ENCODE results near the gene E2F4.

The E2F4 gene

GRCh38 chr16:67173808-67174705, 17.9 kb upstream of the E2F4 start:
- under 1% methylated on average over 53 of the region's 71 CpGs for WGBS (ENCODE audit: insufficient coverage)
- DNase-seq, result peak; percentile 80 to 91 (median 88)
- Histone ChIP-seq H3K36me3 (ENCODE audit: control insufficient read depth in 4 of 4, insufficient read depth in 4 of 4, low read length in 3 of 4) (peaks cover 0 to 2% (median 0%) of the 10 kb centered on the region in 4 experiments), H3K9me3 (ENCODE audit: control extremely low read depth in 1 of 5, control insufficient read depth in 4 of 5, insufficient read depth in 2 of 5, low read depth in 1 of 5, low read length in 4 of 5) (no peaks in the 10 kb centered on the region), H3K27ac (ENCODE audit: insufficient read depth in 1 of 2, low read depth in 1 of 2, low read length in 2 of 2, poor library complexity in 1 of 2, severe bottlenecking in 2 of 2) (no peak overlapping the region), H3K4me1 (ENCODE audit: control extremely low read depth in 1 of 4, control insufficient read depth in 4 of 4, insufficient read depth in 4 of 4, low read length in 3 of 4) (peaks cover 0 to 49% (median 41%) of the 10 kb centered on the region in 4 experiments), H3K27me3 (replicated peaks in 2 of 5; ENCODE audit: control insufficient read depth in 4 of 5, insufficient read depth in 5 of 5, low read length in 4 of 5) (peaks cover 4 to 86% (median 52%) of the 10 kb centered on the region in 5 experiments), H3K4me3 (ENCODE audit: control insufficient read depth in 1 of 7, extremely low read depth in 1 of 7, insufficient read depth in 4 of 7, low read depth in 2 of 7, low read length in 6 of 7) (peak overlapping the region; percentile 2 to 70 (median 37))
- ChIA-PET CTCF (interaction anchor here (0.7 to 4.6 kb wide), 15 partner anchors 9 to 231 kb away, joined by 3 to 34 read pairs (median 5); partner anchors contain the start of genes B3GNT9, EXOC3L1, FBXL8 and TRADD), POLR2A (no interaction called here)

- DNase-seq, result no peak
- Histone ChIP-seq H3K27ac (ENCODE audit: insufficient read depth in 1 of 2, low read depth in 1 of 2, low read length in 2 of 2, poor library complexity in 1 of 2, severe bottlenecking in 2 of 2) (no peak overlapping the region), H3K9me3 (ENCODE audit: control extremely low read depth in 1 of 5, control insufficient read depth in 4 of 5, insufficient read depth in 2 of 5, low read depth in 1 of 5, low read length in 4 of 5) (no peaks in the 10 kb centered on the region), H3K36me3 (ENCODE audit: control insufficient read depth in 4 of 4, insufficient read depth in 4 of 4, low read length in 3 of 4) (peaks cover 0 to 2% (median 0%) of the 10 kb centered on the region in 4 experiments), H3K4me3 (ENCODE audit: control insufficient read depth in 1 of 7, extremely low read depth in 1 of 7, insufficient read depth in 4 of 7, low read depth in 2 of 7, low read length in 6 of 7) (peak overlapping the region in 4 of 7 experiments; percentile 2 to 70 (median 60)), H3K27me3 (replicated peaks in 2 of 5; ENCODE audit: control insufficient read depth in 4 of 5, insufficient read depth in 5 of 5, low read length in 4 of 5) (peaks cover 4 to 82% (median 47%) of the 10 kb centered on the region in 5 experiments), H3K4me1 (ENCODE audit: control extremely low read depth in 1 of 4, control insufficient read depth in 4 of 4, insufficient read depth in 4 of 4, low read length in 3 of 4) (peaks cover 0 to 42% (median 35%) of the 10 kb centered on the region in 4 experiments)
- ChIA-PET CTCF (interaction anchor here (0.7 to 4.6 kb wide), 10 partner anchors 8 to 231 kb away, joined by 3 to 34 read pairs (median 4); partner anchors contain the start of genes B3GNT9, E2F4 and EXOC3L1), POLR2A (no interaction called here)
- WGBS (ENCODE audit: insufficient coverage), result 31% methylated on average over 31 of the region's 31 CpGs
These were observed 17.2 kb upstream of the E2F4 start for GRCh38 chr16:67174706-67175231.

GRCh38 chr16:67176662-67177061, 15.3 kb upstream of the E2F4 start:
- ChIA-PET POLR2A (no interaction called here), CTCF (interaction anchor here (0.8 to 4.6 kb wide), 12 partner anchors 8 to 220 kb away, joined by 3 to 34 read pairs (median 4); partner anchors contain the start of genes B3GNT9, E2F4, FBXL8 and TRADD)
- peaks cover 0 to 66% (median 38%) of the 10 kb centered on the region in 5 experiments for H3K27me3 ChIP-seq (replicated peaks in 2 of 5; ENCODE audit: control insufficient read depth in 4 of 5, insufficient read depth in 5 of 5, low read length in 4 of 5)
- H3K36me3 ChIP-seq (ENCODE audit: control insufficient read depth in 4 of 4, insufficient read depth in 4 of 4, low read length in 3 of 4), result peaks cover 0 to 2% (median 0%) of the 10 kb centered on the region in 4 experiments
- H3K27ac ChIP-seq (ENCODE audit: insufficient read depth in 1 of 2, low read depth in 1 of 2, low read length in 2 of 2, poor library complexity in 1 of 2, severe bottlenecking in 2 of 2), result no peak overlapping the region
- no peaks in the 10 kb centered on the region for H3K9me3 ChIP-seq (ENCODE audit: control extremely low read depth in 1 of 5, control insufficient read depth in 4 of 5, insufficient read depth in 2 of 5, low read depth in 1 of 5, low read length in 4 of 5)
- 97% methylated on average over 12 of the region's 12 CpGs for WGBS (ENCODE audit: insufficient coverage)
- H3K4me1 ChIP-seq (ENCODE audit: control extremely low read depth in 1 of 4, control insufficient read depth in 4 of 4, insufficient read depth in 4 of 4, low read length in 3 of 4), result peaks cover 0 to 28% (median 22%) of the 10 kb centered on the region in 4 experiments
- H3K4me3 ChIP-seq (ENCODE audit: control insufficient read depth in 1 of 7, extremely low read depth in 1 of 7, insufficient read depth in 4 of 7, low read depth in 2 of 7, low read length in 6 of 7), result no peak overlapping the region
- DNase-seq, result no peak

- peak overlapping the region in 6 of 7 experiments; percentile 40 to 74 (median 55) for H3K4me3 ChIP-seq (ENCODE audit: control insufficient read depth in 1 of 7, extremely low read depth in 1 of 7, insufficient read depth in 4 of 7, low read depth in 2 of 7, low read length in 6 of 7)
- ChIA-PET CTCF (interaction anchor here (1.2 to 4.6 kb wide), 4 partner anchors 10 to 79 kb away, joined by 3 to 34 read pairs (median 4); partner anchors contain the start of gene B3GNT9), POLR2A (no interaction called here)
- peaks cover 0 to 55% (median 30%) of the 10 kb centered on the region in 5 experiments for H3K27me3 ChIP-seq (replicated peaks in 2 of 5; ENCODE audit: control insufficient read depth in 4 of 5, insufficient read depth in 5 of 5, low read length in 4 of 5)
- WGBS (ENCODE audit: insufficient coverage), result 4% methylated on average over 59 of the region's 73 CpGs
- peak in 2 of 3 donors; percentile 74 to 75 for DNase-seq
- no peaks in the 10 kb centered on the region for H3K9me3 ChIP-seq (ENCODE audit: control extremely low read depth in 1 of 5, control insufficient read depth in 4 of 5, insufficient read depth in 2 of 5, low read depth in 1 of 5, low read length in 4 of 5)
- peaks cover 0 to 33% (median 25%) of the 10 kb centered on the region in 4 experiments for H3K4me1 ChIP-seq (ENCODE audit: control extremely low read depth in 1 of 4, control insufficient read depth in 4 of 4, insufficient read depth in 4 of 4, low read length in 3 of 4)
- H3K36me3 ChIP-seq (ENCODE audit: control insufficient read depth in 4 of 4, insufficient read depth in 4 of 4, low read length in 3 of 4), result peaks cover 0 to 2% (median 0%) of the 10 kb centered on the region in 4 experiments
- H3K27ac ChIP-seq (ENCODE audit: insufficient read depth in 1 of 2, low read depth in 1 of 2, low read length in 2 of 2, poor library complexity in 1 of 2, severe bottlenecking in 2 of 2), result no peak overlapping the region
These were observed 13.9 kb upstream of the E2F4 start for GRCh38 chr16:67177743-67178699.

GRCh38 chr16:67179421-67180080, 12.4 kb upstream of the E2F4 start:
- POLR2A ChIA-PET, result no interaction called here
- peaks cover 0 to 31% (median 26%) of the 10 kb centered on the region in 4 experiments for H3K4me1 ChIP-seq (ENCODE audit: control extremely low read depth in 1 of 4, control insufficient read depth in 4 of 4, insufficient read depth in 4 of 4, low read length in 3 of 4)
- no peaks in the 10 kb centered on the region for H3K9me3 ChIP-seq (ENCODE audit: control extremely low read depth in 1 of 5, control insufficient read depth in 4 of 5, insufficient read depth in 2 of 5, low read depth in 1 of 5, low read length in 4 of 5)
- CTCF ChIA-PET, result interaction anchor here (0.8 to 1.3 kb wide), 4 partner anchors 16 to 217 kb away, joined by 3 to 4 read pairs (median 4); no protein-coding TSS in a partner anchor
- WGBS (ENCODE audit: insufficient coverage), result 96% methylated on average over 8 of the region's 13 CpGs
- peak in 1 of 3 donors; percentile 56 for DNase-seq
- H3K4me3 ChIP-seq (ENCODE audit: control insufficient read depth in 1 of 7, extremely low read depth in 1 of 7, insufficient read depth in 4 of 7, low read depth in 2 of 7, low read length in 6 of 7), result no peak overlapping the region
- H3K36me3 ChIP-seq (ENCODE audit: control insufficient read depth in 4 of 4, insufficient read depth in 4 of 4, low read length in 3 of 4), result peaks cover 0 to 2% (median 0%) of the 10 kb centered on the region in 4 experiments
- H3K27ac ChIP-seq (ENCODE audit: insufficient read depth in 1 of 2, low read depth in 1 of 2, low read length in 2 of 2, poor library complexity in 1 of 2, severe bottlenecking in 2 of 2), result no peak overlapping the region
- H3K27me3 ChIP-seq (replicated peaks in 2 of 5; ENCODE audit: control insufficient read depth in 4 of 5, insufficient read depth in 5 of 5, low read length in 4 of 5), result peaks cover 0 to 44% (median 23%) of the 10 kb centered on the region in 5 experiments

- no peak overlapping the region for H3K27ac ChIP-seq (ENCODE audit: insufficient read depth in 1 of 2, low read depth in 1 of 2, low read length in 2 of 2, poor library complexity in 1 of 2, severe bottlenecking in 2 of 2)
- ChIA-PET CTCF (interaction anchor here (1.1 to 1.3 kb wide), 2 partner anchors 16 to 18 kb away, joined by 4 read pairs; no protein-coding TSS in a partner anchor), POLR2A (no interaction called here)
- no peak overlapping the region for H3K4me3 ChIP-seq (ENCODE audit: control insufficient read depth in 1 of 7, extremely low read depth in 1 of 7, insufficient read depth in 4 of 7, low read depth in 2 of 7, low read length in 6 of 7)
- peaks cover 0 to 31% (median 26%) of the 10 kb centered on the region in 4 experiments for H3K4me1 ChIP-seq (ENCODE audit: control extremely low read depth in 1 of 4, control insufficient read depth in 4 of 4, insufficient read depth in 4 of 4, low read length in 3 of 4)
- no peaks in the 10 kb centered on the region for H3K9me3 ChIP-seq (ENCODE audit: control extremely low read depth in 1 of 5, control insufficient read depth in 4 of 5, insufficient read depth in 2 of 5, low read depth in 1 of 5, low read length in 4 of 5)
- no peak for DNase-seq
- H3K27me3 ChIP-seq (replicated peaks in 2 of 5; ENCODE audit: control insufficient read depth in 4 of 5, insufficient read depth in 5 of 5, low read length in 4 of 5), result peaks cover 0 to 44% (median 20%) of the 10 kb centered on the region in 5 experiments
- WGBS (ENCODE audit: insufficient coverage), result 97% methylated on average over 14 of the region's 16 CpGs
- H3K36me3 ChIP-seq (ENCODE audit: control insufficient read depth in 4 of 4, insufficient read depth in 4 of 4, low read length in 3 of 4), result peaks cover 0 to 2% (median 0%) of the 10 kb centered on the region in 4 experiments
These were observed 11.8 kb upstream of the E2F4 start for GRCh38 chr16:67180166-67180565.
